Activated CD8-positive, alpha-beta memory T cell treated with anti-CD3 and anti-CD28 coated beads for 1 hour (primary cell): Measurements from ENCODE around the gene CROCC2.

Source experiments
- DNase-seq, 2 donors: peaks; one replicate each; pipeline ENCODE4 v3.0.0-alpha.2; 2020; ENCODE audit warnings: low read depth in 1 of 2; ENCODE audit errors: extremely low read depth in 1 of 2

Gene CROCC2

GRCh38 chr2:240906141-240906910, at the start of gene CROCC2:
Gene CROCC2 (plus strand): TSS chr2:240906336. CDS start chr2:240906514, 178 bp downstream.
- DNase-seq: no peak

GRCh38 chr2:240857039-240858008, 48.8 kb upstream of the CROCC2 start:
- no peak for DNase-seq

DNA sequence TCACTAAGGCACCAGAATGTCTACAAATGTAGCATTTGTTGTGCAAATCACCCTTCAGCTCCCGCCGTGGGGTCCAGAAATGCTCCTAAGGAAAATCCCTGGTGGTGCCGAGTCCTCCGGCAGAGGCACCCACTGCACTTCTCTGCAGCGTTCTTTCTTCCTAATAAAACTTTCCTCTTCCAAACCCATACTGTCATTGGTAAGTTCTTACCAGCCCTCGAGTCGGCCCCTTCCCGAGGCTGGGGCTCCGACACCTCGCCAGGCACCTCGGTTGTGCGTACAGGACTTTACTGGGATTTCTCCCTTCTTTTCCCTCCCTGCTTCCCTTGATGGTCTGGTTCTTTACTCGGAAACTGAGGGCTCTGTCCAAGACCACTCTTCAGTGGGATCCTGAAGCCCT, 47.8 kb upstream of the CROCC2 start:
- no peak for DNase-seq

- no peak for DNase-seq
Measured at GRCh38 chr2:240858871-240859270, 47.3 kb upstream of the CROCC2 start.

DNA sequence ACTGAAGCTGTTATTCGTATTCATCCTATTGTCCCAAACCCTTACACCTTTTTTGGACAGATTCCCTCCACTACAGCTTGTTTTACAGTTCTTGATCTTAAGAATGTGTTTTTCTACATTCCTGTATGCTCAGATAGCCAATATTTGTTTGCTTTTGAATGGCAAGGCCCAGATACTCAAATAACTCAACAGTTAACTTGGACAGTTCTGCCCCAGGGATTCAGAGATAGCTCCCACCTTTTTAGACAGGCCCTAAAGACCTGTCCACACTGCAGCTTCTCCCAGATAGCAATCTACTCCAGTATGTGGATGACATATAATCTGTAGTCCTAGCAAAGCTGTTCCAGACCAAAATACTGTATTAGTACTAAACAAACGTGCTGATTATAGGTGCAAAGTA, 44.6 kb upstream of the CROCC2 start:
- no peak for DNase-seq

GRCh38 chr2:240864475-240864874, 41.7 kb upstream of the CROCC2 start:
- no peak for DNase-seq

DNA sequence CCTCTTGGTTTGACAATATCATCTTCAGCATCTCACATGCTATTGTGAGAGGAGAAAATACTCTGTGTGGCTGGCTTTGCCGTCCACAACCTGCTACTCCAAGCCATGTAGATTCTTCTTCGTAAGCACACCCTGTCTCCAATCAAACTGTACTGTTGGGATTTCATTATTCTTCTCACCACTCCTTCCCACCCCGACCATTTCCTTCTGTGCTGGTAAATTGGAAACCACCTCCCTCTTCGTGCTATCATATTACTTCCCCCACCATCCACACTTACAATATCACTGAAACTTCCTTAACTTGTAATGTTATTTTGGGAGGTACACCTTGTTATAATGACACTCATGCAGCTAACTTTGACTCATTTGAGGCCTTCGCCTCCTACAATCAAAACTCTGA, 40.7 kb upstream of the CROCC2 start:
- DNase-seq: no peak

- no peak for DNase-seq
Measured at GRCh38 chr2:240868286-240869108, 37.6 kb upstream of the CROCC2 start, which contains the start of gene AGXT. Gene AGXT (plus strand): TSS chr2:240868824. CDS start chr2:240868866, 42 bp downstream.

GRCh38 chr2:240869109-240869955, 36.8 kb upstream of the CROCC2 start:
- no peak for DNase-seq

DNA sequence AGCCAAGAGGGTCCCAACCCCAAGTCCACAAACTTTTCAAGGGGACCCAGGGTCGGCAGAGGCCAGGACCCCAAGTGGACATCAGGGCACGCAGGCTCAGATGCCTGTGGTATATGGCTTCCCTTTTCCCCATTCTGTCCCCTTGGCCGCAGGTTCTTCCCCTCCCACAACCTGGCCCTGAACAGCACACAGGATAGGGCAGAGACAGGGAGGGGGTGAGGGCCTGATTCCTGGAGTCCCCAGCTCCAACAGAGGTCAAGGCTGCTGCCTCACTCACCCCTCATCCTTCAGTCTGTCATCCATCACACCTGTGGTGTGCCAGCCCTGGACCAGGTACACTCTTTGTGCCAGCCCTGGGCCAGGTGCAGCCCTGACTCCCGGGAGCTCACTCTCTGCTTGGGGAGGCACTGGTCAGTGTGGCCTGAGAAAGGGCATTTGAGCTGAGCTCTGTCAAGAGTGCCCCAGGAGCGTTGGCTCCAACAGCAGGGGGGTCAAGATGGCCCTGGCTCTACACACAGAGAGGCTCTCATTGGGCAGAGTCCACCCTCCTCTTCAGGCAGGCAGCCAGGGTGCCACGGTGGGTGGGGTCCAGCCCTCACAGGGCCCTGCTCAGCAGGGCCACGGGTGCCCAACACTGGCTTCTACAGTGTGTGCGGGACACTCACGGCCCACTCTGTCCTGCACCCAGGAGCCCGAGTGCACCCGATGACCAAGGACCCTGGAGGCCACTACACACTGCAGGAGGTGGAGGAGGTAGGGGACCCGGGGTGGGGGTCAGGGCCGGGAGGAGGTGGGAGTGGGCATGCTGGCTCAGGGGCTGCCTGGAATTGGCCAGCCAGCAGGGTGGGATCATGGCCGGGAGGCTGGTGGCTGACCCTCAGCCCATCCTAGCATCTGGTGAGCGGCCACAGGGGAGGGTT, 35.9 kb upstream of the CROCC2 start:
- DNase-seq: no peak

DNA sequence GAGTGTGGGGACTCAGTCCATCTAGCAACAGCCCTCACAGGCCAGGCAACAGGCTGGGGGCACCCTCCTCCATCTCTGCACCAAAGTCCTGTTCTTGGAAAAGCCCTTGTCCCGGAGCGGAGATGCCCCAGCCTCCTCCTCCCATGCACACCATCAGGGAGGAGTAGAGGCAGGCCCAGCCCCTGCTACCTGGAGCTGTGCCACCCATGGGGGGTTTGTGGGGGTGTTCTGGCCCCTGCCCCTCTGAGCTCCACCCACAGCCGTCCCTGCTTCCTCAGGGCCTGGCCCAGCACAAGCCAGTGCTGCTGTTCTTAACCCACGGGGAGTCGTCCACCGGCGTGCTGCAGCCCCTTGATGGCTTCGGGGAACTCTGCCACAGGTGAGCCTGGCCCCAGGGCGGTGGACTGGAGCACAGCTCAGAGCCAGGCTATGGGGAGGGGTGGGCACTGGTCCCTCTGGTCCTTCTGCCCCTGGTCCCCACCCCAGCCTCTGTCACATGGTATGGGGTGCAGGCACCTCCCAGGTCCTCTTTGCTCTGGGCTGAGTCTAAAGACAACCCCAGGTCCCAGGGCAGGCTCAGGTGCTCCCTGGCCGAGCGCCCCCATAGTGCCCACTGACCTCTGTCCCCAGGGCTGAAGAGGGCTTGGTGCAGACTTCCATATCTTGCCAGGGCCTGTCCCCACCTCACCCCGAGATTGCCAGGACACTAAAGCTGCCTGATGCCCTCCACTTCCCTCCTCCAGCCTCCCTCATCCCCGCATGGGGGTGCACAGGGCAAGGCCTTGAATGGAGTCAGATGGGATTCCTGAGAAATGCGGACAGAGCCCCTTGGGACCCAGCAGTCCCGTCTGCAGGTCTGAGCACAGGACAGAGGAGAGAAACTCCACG, 34.8 kb upstream of the CROCC2 start:
- no peak for DNase-seq

GRCh38 chr2:240872317-240873097, 33.6 kb upstream of the CROCC2 start:
- DNase-seq: no peak

GRCh38 chr2:240873098-240873788, 32.9 kb upstream of the CROCC2 start:
- DNase-seq: no peak

- DNase-seq: no peak
Measured at GRCh38 chr2:240873805-240874714, 32.1 kb upstream of the CROCC2 start.

DNA sequence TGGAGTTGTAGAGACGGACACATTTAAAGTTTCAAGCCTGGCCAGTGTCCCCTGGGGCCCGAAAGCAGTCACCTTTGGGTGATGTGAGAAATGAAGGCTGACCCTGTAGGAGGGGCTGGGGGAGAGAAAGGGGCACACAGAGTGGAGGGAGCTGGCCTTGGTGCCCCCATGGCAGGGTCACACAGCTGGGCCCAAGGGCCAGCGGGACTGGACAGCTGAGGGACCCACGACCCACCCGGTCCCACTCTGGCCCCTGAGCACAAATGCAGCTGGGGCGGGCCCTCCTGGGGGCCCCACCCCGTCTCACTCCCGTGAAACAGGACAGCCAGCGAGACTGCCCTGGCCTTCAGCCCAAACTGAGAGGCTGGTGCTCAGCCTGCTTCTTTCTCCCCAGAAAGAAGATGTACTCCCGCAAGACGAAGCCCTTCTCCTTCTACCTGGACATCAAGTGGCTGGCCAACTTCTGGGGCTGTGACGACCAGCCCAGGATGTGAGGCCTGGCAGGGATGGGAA, 31.4 kb upstream of the CROCC2 start:
- no peak for DNase-seq
